ENCODE measurements around the gene KCNIP4.

DNA sequence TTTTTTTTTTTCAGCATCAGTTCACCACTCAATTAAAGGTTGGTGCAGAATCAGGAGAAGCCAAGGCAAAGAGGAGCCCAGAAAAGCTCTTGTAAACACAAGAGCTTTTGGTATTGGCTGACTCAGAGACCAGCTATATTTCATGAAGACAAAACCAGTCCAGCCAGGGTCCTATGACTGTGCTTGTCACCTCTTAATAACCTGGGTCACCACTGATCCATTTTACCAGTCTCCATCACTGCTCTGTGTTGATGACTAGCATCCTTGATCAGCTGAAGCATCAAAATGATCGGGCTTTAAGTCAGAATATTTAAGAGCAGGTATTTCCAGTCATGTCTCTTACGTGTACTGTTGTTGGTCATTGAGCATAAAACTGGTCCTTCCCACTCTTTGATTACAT is 1010.4 kb downstream of the KCNIP4 start:
- TF ChIP-seq, protein P1, sequence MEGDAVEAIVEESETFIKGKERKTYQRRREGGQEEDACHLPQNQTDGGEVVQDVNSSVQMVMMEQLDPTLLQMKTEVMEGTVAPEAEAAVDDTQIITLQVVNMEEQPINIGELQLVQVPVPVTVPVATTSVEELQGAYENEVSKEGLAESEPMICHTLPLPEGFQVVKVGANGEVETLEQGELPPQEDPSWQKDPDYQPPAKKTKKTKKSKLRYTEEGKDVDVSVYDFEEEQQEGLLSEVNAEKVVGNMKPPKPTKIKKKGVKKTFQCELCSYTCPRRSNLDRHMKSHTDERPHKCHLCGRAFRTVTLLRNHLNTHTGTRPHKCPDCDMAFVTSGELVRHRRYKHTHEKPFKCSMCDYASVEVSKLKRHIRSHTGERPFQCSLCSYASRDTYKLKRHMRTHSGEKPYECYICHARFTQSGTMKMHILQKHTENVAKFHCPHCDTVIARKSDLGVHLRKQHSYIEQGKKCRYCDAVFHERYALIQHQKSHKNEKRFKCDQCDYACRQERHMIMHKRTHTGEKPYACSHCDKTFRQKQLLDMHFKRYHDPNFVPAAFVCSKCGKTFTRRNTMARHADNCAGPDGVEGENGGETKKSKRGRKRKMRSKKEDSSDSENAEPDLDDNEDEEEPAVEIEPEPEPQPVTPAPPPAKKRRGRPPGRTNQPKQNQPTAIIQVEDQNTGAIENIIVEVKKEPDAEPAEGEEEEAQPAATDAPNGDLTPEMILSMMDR (IDR thresholded peaks at IDR 0.05) = no peak
- no peak for TF ChIP-seq POLR2A (IDR thresholded peaks at IDR 0.05)
